A673 (cell line): ENCODE results near the gene RABL6.

Experiments
- CTCF ChIP-seq: fragments of 300-800, 200-600 bp; sonication (generic); conservative IDR thresholded peaks from 2 replicates; pipeline ENCODE4 v1.5.1; 2017; ENCODE audit warnings: low read depth, mild to moderate bottlenecking, antibody characterized with exemption, low read length, moderate library complexity, mixed read lengths
- EZH2 ChIP-seq: fragments of 200-600 bp; sonication (generic); IDR thresholded peaks from 2 replicates; pipeline ENCODE4 v1.6.1; 2017; ENCODE audit warnings: borderline replicate concordance, low read depth, mild to moderate bottlenecking, mixed read lengths, antibody characterized with exemption, low read length; ENCODE audit not compliant: poor library complexity, severe bottlenecking

GRCh38 chr9:136849038-136849959 is 41.6 kb downstream of the RABL6 start, which contains the start of gene PHPT1:
- no peak for TF ChIP-seq CTCF
- no peak for TF ChIP-seq EZH2
